Measurements from ENCODE around the gene PHF14.

- no peak for TF ChIP-seq CTCF (conservative IDR thresholded peaks at IDR 0.05; ENCODE audit: low read depth, low read length)
- no peak for TF ChIP-seq EZH2 (IDR thresholded peaks at IDR 0.05; ENCODE audit: low read length, unreplicated experiment)
- no peak for TF ChIP-seq EZH2phosphoT487 (IDR thresholded peaks at IDR 0.05; ENCODE audit: borderline replicate concordance, low read length)
Measured at GRCh38 chr7:11185179-11185815, 211.6 kb downstream of the PHF14 start.

Measured in PC-3 (cell line).